GM12878 (cell line): ENCODE results near the gene TUBB1. TPM values are rescaled to one million over a fixed set of nuclear protein-coding genes. Genes with fewer than 3 reads are reported as not detected.

Experiments used
- BACH1 ChIP-seq: fragments of 450-650 bp; IDR thresholded peaks from 2 replicates; pipeline ENCODE4 v1.6.1; 2017; ENCODE audit warnings: mild to moderate bottlenecking, borderline replicate concordance
- BCL11A ChIP-seq: IDR thresholded peaks from 2 replicates; pipeline ENCODE4 v1.6.1; 2011; ENCODE audit warnings: low read depth, low read length
- BRCA1 ChIP-seq: IDR thresholded peaks from 2 replicates; pipeline ENCODE4 v1.6.1; 2011; ENCODE audit warnings: low read depth, low read length, improper control_type of control experiment
- CBFB ChIP-seq: IDR thresholded peaks from 2 replicates; pipeline ENCODE4 v1.6.1; 2016; ENCODE audit warnings: antibody characterized with exemption, low read depth
- E2F8 ChIP-seq: fragments of 450-650 bp; IDR thresholded peaks from 2 replicates; pipeline ENCODE4 v1.6.1; 2018; ENCODE audit warnings: mild to moderate bottlenecking, low read depth, moderate library complexity; ENCODE audit not compliant: partially characterized antibody
- FOXK2 ChIP-seq: fragments of 450-650 bp; IDR thresholded peaks from 2 replicates; pipeline ENCODE4 v1.6.1; 2017; ENCODE audit warnings: mild to moderate bottlenecking, moderate library complexity
- IKZF2 ChIP-seq, 2 experiments: fragments of 450-650 bp; IDR thresholded peaks; 2 replicates each; pipeline ENCODE4 v1.6.1; 2017; ENCODE audit warnings: mild to moderate bottlenecking in 2 of 2, moderate library complexity in 2 of 2
- MEF2A ChIP-seq: IDR thresholded peaks from 2 replicates; pipeline ENCODE4 v1.6.1; 2011; ENCODE audit warnings: low read depth, mild to moderate bottlenecking, low read length, moderate library complexity; ENCODE audit not compliant: insufficient read depth
- MYC ChIP-seq: IDR thresholded peaks from 2 replicates; pipeline ENCODE4 v1.6.1; 2011; ENCODE audit warnings: mild to moderate bottlenecking, low read length, moderate library complexity, inconsistent platforms; ENCODE audit not compliant: insufficient read depth, insufficient replicate concordance, insufficient read length, severe bottlenecking
- NFIC ChIP-seq: IDR thresholded peaks from 2 replicates; pipeline ENCODE4 v1.6.1; 2012; ENCODE audit warnings: low read depth, mild to moderate bottlenecking, inconsistent platforms, low read length, moderate library complexity
- PRDM15 ChIP-seq: fragments of 450-650 bp; formaldehyde crosslinking; IDR thresholded peaks from 2 replicates; pipeline ENCODE4 v1.4.0; 2020; ENCODE audit warnings: mild to moderate bottlenecking, moderate library complexity
- RELB ChIP-seq: fragments of 450-650 bp; IDR thresholded peaks from 2 replicates; pipeline ENCODE4 v1.6.1; 2017; ENCODE audit warnings: low read depth, mild to moderate bottlenecking, moderate library complexity
- SKIL ChIP-seq: fragments of 450-650 bp; IDR thresholded peaks from 2 replicates; pipeline ENCODE4 v1.6.1; 2017; ENCODE audit warnings: mild to moderate bottlenecking, low read depth, inconsistent platforms; ENCODE audit not compliant: poor library complexity, severe bottlenecking
- SPI1 ChIP-seq: IDR thresholded peaks from 2 replicates; pipeline ENCODE4 v1.6.1; 2011; ENCODE audit warnings: low read depth, mild to moderate bottlenecking, low read length, moderate library complexity, borderline replicate concordance; ENCODE audit not compliant: insufficient read depth
- STAT1 ChIP-seq: fragments of 450-650 bp; conservative IDR thresholded peaks from 2 replicates; pipeline ENCODE4 v1.6.1; 2014; ENCODE audit warnings: antibody characterized with exemption, mild to moderate bottlenecking
- TCF7 ChIP-seq: IDR thresholded peaks from 2 replicates; pipeline ENCODE4 v1.6.1; 2014; ENCODE audit warnings: antibody characterized with exemption, borderline replicate concordance
- ZZZ3 ChIP-seq: IDR thresholded peaks from 2 replicates; pipeline ENCODE4 v1.6.1; 2011; ENCODE audit warnings: low read depth; ENCODE audit not compliant: control insufficient read depth, insufficient read length
- polyA plus RNA-seq, 11 experiments: library from polyadenylated mRNA; depleted of rRNA in 4 of 11; unstranded in 6 of 11; stranded (reverse) in 5 of 11; fragments of >200 nt; fragmentation: Nextera tagmentation in 4 of 11; fragmentation: Illumina TruSeq in 1 of 11; extraction: Ambion mirVana in 4 of 11; extraction: Trizol in 1 of 11; gene quantifications; 1 replicate in 1 of 11; 2 replicates in 10 of 11; pipeline versions ENCODE4 v1.2.1 to v1.2.3, GENCODE V29; 2011 to 2016; ENCODE audit warnings: inconsistent platforms in 2 of 11, missing spikeins in 2 of 11, low read depth in 1 of 11
- total RNA-seq, 4 experiments: library from RNA; depleted of rRNA in 3 of 4; stranded (reverse); fragments of >200 nt in 3 of 4; fragmentation: Illumina TruSeq in 1 of 4; extraction: Trizol in 1 of 4; gene quantifications; 2 replicates each; pipeline versions ENCODE4 v1.2.1 to v1.2.3, GENCODE V29; 2013 to 2021

TUBB1 gene
- total and polyA plus RNA-seq, 10 of the 15 experiments (the other 5 are each of a cell fraction or from before 2014, with no cell fraction given) = 0.02 to 0.20 (median 0.06) TPM; not detected in 3

GRCh38 chr20:59032023-59032712 lies 12.9 kb downstream of the TUBB1 start, which contains the start of gene ATP5F1E (continued):
- no peak for TF ChIP-seq E2F8
- no peak for TF ChIP-seq SKIL
- peak; percentile 44; the same call in 1 of the 2 replicates for TF ChIP-seq MEF2A
- no peak for TF ChIP-seq RELB
- no peak for TF ChIP-seq STAT1
- TF ChIP-seq CBFB = peak; percentile 88
- peak; percentile 40; the same call in 1 of the 2 replicates for TF ChIP-seq SPI1
- TF ChIP-seq BCL11A = no peak
- TF ChIP-seq ZZZ3 = no peak
- TF ChIP-seq IKZF2 (IDR thresholded peaks at IDR 0.05) = peak in 1 of 2 experiments; percentile 17; a peak in 2 of 4 replicates
- TF ChIP-seq BACH1 = peak; percentile 98; the same call in 1 of the 2 replicates
- no peak for TF ChIP-seq FOXK2
- TF ChIP-seq NFIC = no peak
- no peak for TF ChIP-seq BRCA1
- TF ChIP-seq MYC = peak; percentile 54
- TF ChIP-seq PRDM15 (CRISPR knock-in tag) = 0 out of 2 replicates have a peak, but pooled peaks have one; percentile 30
- no peak for TF ChIP-seq TCF7
